ENCODE results near the gene IFRD2.
A peak's percentile ranks its signal among the peaks of the same experiment; 100 is the strongest.

Gene IFRD2

DNA sequence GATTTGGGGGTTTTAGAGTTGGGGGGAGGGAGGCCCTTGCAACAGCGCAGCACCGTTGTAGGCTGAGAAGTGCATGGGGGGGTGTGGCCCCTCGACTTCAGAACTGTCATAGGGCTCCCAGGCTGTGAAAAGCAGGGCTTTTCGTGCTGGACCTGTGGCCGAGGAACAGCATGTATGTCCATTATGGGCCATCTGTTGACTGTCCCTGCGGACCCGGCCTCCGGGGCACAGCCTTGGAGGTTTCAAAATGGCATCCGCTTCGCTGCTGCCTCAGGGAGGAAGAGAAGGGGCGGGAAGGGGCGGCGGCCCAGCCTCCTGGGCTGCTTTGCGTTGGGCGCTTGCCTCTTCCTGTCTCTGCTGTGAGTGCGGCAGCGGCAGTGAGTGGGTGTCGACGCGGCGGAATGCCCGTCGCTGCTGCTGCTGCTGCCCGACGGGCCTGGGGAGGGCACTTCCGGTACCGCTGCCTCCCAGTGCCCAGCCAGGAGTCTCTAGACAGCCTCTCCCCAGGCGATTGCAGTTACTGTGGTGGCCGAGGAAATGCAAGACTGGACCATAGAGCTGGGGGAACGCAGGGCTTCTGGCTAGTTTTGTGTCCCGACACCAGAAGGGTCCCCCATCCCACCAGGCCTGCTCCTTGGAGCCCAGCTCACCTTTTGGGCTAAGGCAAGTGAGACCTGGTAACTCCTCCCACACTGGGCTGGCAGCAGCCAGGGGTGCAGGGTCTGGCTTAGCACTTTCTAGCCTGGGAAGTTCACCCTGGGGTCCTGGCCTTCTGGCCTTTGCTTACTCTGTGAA is 54.3 kb downstream of the IFRD2 start:
- Mint-ChIP-seq H3K27me3 (no peaks in the 10 kb centered on the region), H3K27ac (peak overlapping the region; percentile 93), H3K36me3 (ENCODE audit: low read depth) (peaks cover 3% of the 10 kb centered on the region), H3K4me3 (peak overlapping the region; percentile 98), H3K9me3 (no peaks in the 10 kb centered on the region), H3K4me1 (peaks cover 57% of the 10 kb centered on the region)
- ATAC-seq = peak; percentile 51
- peak; percentile 88 for DNase-seq
